ENCODE data around the gene CNST. TPM values are rescaled to one million over a fixed set of nuclear protein-coding genes. Genes with fewer than 3 reads are reported as not detected.
A peak's percentile ranks its signal among the peaks of the same experiment; 100 is the strongest.

Gene CNST
- total and polyA plus RNA-seq, 9 of the 15 experiments (the other 6 are each of a cell fraction or from before 2014, with no cell fraction given): 17.0 to 55.3 (median 30.8) TPM

DNA sequence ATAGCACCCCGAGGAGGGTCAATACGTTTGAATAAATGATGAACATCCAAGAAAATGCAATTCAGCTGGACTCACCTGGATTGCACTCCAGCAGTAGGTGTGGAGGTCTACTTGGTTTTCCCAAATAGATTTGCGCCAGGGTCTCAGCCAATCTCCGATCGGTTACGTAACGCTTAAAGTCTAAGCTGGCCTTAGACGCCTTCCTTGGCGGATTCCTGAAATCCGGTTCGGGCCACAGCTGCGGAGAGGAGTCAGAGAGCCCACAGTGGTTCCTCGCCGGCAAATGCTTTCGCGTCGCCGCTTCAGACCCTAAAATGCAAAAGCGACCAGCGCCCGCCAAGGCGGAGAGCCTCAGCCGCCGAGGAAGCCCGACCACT is 517 bp upstream of the CNST start (continued):
- TF ChIP-seq, protein P1, sequence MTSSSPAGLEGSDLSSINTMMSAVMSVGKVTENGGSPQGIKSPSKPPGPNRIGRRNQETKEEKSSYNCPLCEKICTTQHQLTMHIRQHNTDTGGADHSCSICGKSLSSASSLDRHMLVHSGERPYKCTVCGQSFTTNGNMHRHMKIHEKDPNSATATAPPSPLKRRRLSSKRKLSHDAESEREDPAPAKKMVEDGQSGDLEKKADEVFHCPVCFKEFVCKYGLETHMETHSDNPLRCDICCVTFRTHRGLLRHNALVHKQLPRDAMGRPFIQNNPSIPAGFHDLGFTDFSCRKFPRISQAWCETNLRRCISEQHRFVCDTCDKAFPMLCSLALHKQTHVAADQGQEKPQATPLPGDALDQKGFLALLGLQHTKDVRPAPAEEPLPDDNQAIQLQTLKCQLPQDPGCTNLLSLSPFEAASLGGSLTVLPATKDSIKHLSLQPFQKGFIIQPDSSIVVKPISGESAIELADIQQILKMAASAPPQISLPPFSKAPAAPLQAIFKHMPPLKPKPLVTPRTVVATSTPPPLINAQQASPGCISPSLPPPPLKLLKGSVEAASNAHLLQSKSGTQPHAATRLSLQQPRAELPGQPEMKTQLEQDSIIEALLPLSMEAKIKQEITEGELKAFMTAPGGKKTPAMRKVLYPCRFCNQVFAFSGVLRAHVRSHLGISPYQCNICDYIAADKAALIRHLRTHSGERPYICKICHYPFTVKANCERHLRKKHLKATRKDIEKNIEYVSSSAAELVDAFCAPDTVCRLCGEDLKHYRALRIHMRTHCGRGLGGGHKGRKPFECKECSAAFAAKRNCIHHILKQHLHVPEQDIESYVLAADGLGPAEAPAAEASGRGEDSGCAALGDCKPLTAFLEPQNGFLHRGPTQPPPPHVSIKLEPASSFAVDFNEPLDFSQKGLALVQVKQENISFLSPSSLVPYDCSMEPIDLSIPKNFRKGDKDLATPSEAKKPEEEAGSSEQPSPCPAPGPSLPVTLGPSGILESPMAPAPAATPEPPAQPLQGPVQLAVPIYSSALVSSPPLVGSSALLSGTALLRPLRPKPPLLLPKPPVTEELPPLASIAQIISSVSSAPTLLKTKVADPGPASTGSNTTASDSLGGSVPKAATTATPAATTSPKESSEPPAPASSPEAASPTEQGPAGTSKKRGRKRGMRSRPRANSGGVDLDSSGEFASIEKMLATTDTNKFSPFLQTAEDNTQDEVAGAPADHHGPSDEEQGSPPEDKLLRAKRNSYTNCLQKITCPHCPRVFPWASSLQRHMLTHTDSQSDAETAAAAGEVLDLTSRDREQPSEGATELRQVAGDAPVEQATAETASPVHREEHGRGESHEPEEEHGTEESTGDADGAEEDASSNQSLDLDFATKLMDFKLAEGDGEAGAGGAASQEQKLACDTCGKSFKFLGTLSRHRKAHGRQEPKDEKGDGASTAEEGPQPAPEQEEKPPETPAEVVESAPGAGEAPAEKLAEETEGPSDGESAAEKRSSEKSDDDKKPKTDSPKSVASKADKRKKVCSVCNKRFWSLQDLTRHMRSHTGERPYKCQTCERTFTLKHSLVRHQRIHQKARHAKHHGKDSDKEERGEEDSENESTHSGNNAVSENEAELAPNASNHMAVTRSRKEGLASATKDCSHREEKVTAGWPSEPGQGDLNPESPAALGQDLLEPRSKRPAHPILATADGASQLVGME (CRISPR knock-in tag; IDR thresholded peaks at IDR 0.05): 0 out of 2 replicates have a peak, but pooled peaks have one; percentile 16
- TF ChIP-seq CHD1 (IDR thresholded peaks at IDR 0.05; ENCODE audit: low read length): peak; percentile 46
- 0 out of 2 replicates have a peak, but pooled peaks have one; percentile 53 for TF ChIP-seq ZFX (CRISPR knock-in tag; IDR thresholded peaks at IDR 0.05)
- TF ChIP-seq, protein P2, sequence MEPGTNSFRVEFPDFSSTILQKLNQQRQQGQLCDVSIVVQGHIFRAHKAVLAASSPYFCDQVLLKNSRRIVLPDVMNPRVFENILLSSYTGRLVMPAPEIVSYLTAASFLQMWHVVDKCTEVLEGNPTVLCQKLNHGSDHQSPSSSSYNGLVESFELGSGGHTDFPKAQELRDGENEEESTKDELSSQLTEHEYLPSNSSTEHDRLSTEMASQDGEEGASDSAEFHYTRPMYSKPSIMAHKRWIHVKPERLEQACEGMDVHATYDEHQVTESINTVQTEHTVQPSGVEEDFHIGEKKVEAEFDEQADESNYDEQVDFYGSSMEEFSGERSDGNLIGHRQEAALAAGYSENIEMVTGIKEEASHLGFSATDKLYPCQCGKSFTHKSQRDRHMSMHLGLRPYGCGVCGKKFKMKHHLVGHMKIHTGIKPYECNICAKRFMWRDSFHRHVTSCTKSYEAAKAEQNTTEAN (CRISPR knock-in tag; IDR thresholded peaks at IDR 0.05): peak; percentile 26; the same call in 1 of the 2 replicates
- TF ChIP-seq, protein P3, sequence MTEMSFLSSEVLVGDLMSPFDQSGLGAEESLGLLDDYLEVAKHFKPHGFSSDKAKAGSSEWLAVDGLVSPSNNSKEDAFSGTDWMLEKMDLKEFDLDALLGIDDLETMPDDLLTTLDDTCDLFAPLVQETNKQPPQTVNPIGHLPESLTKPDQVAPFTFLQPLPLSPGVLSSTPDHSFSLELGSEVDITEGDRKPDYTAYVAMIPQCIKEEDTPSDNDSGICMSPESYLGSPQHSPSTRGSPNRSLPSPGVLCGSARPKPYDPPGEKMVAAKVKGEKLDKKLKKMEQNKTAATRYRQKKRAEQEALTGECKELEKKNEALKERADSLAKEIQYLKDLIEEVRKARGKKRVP (CRISPR knock-in tag; IDR thresholded peaks at IDR 0.05): 0 out of 2 replicates have a peak, but pooled peaks have one; percentile 54
- TF ChIP-seq SREBF2 (CRISPR knock-in tag; IDR thresholded peaks at IDR 0.05): 0 out of 2 replicates have a peak, but pooled peaks have one; percentile 22
- TF ChIP-seq KAT7 (CRISPR knock-in tag; IDR thresholded peaks at IDR 0.05; ENCODE audit: borderline replicate concordance): 0 out of 2 replicates have a peak, but pooled peaks have one; percentile 1
- no peak for TF ChIP-seq ZNF274 (IDR thresholded peaks at IDR 0.05; ENCODE audit: borderline replicate concordance, low read depth, low read length)
- TF ChIP-seq ZNF12 (CRISPR knock-in tag; IDR thresholded peaks at IDR 0.05): peak; percentile 58; the same call in 1 of the 2 replicates
- TF ChIP-seq ZNF780A (CRISPR knock-in tag; IDR thresholded peaks at IDR 0.05): no peak
- no peak for TF ChIP-seq XRCC5 (IDR thresholded peaks at IDR 0.05; ENCODE audit: low read depth, low read length)
- peak; percentile 71; the same call in 1 of the 2 replicates for TF ChIP-seq ZSCAN29 (IDR thresholded peaks at IDR 0.05)
- TF ChIP-seq, protein P4, sequence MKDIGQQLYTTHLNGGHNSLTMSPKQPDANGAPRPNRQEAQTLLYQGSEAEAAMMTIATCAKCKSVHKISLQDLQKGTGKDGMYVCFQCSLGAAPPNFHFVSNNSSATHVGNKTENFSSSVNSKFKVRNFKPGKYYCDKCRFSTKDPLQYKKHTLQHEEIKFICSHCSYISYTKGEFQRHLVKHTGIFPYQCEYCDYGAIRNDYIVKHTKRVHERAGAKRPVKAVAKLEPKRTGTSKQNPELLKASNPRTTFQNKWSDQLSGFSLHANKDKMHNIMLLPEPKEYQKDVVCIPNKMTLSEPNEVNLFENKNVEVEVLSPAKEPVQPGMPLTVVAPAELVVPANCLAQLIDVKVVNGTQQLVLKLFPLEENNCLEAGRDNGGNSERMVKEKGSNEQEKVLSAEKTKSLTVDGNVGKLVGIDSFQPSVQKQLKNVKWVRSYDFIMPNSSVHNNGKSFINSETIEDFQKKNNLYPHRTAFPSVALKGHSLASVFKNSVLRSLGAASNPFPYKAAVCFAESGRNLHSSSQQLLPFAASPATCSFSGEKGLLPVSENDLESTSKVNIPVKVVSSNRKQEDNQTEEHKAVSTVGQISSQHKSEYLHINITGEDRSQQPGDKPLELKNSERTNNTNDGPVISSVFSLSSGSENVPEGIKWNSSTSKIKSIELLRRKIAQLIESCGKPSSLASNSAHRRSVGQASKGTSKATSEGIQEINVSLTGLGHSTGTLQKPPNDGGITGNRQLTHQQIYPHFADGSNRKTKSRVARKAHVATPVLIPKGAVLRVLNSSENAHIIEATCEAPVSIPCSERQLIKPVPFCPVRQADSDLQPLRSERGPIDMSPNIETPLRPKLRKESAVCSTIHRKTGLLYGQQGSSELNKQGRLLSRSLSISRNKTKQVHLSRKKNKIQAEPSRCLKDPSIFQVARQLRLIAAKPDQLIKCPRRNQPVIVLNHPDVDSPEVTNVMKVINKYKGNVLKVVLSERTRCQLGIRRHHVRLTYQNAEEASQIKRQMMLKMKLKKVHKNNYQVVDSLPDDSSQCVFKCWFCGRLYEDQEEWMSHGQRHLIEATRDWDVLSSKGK (CRISPR knock-in tag; IDR thresholded peaks at IDR 0.05): no peak
- TF ChIP-seq, protein P5, sequence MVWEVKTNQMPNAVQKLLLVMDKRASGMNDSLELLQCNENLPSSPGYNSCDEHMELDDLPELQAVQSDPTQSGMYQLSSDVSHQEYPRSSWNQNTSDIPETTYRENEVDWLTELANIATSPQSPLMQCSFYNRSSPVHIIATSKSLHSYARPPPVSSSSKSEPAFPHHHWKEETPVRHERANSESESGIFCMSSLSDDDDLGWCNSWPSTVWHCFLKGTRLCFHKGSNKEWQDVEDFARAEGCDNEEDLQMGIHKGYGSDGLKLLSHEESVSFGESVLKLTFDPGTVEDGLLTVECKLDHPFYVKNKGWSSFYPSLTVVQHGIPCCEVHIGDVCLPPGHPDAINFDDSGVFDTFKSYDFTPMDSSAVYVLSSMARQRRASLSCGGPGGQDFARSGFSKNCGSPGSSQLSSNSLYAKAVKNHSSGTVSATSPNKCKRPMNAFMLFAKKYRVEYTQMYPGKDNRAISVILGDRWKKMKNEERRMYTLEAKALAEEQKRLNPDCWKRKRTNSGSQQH (CRISPR knock-in tag; IDR thresholded peaks at IDR 0.05): peak; percentile 85; the same call in 1 of the 2 replicates
- TF ChIP-seq FOXK1 (CRISPR knock-in tag; IDR thresholded peaks at IDR 0.05; ENCODE audit: borderline replicate concordance): 0 out of 2 replicates have a peak, but pooled peaks have one; percentile 47

Measured in K562 (cell line).